GM21529 (cell line): ENCODE measurements around the gene OLFML1.
"Not testable (repeated sequence)": the region's sequence is repeated elsewhere in the genome, so short reads cannot be mapped to it uniquely, and the experiment has no call there.

Experiments
- ATAC-seq: cut with Tn5 transposase; IDR thresholded peaks from one replicate; pipeline ENCODE4 v1.9.1; 2021; ENCODE audit not compliant: unreplicated experiment

OLFML1 gene

DNA sequence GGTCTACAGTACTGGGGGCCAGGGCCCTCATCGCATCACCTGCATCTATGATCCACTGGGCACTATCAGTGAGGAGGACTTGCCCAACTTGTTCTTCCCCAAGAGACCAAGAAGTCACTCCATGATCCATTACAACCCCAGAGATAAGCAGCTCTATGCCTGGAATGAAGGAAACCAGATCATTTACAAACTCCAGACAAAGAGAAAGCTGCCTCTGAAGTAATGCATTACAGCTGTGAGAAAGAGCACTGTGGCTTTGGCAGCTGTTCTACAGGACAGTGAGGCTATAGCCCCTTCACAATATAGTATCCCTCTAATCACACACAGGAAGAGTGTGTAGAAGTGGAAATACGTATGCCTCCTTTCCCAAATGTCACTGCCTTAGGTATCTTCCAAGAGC, 24.7 kb downstream of the OLFML1 start:
- ATAC-seq: no peak

DNA sequence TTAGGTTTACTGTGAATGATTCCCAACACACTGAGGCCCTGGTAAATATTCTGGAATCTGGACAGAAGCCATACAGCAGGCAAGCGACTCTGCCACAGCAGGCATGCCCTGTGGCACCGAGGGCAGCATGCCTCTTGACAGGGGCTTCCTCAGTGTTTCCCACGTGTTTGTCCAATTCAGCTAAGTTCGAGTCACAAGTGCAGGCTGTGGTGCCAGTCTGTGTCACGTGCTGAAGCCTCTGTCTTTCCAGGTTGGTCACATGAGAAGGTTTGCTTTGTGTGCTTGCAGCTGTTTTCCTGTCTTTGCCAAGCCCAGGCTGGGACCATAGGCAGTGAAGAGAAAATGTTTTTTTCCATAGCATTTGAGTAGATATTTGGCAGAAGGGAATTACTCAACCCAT, 26.1 kb downstream of the OLFML1 start:
- no peak for ATAC-seq

DNA sequence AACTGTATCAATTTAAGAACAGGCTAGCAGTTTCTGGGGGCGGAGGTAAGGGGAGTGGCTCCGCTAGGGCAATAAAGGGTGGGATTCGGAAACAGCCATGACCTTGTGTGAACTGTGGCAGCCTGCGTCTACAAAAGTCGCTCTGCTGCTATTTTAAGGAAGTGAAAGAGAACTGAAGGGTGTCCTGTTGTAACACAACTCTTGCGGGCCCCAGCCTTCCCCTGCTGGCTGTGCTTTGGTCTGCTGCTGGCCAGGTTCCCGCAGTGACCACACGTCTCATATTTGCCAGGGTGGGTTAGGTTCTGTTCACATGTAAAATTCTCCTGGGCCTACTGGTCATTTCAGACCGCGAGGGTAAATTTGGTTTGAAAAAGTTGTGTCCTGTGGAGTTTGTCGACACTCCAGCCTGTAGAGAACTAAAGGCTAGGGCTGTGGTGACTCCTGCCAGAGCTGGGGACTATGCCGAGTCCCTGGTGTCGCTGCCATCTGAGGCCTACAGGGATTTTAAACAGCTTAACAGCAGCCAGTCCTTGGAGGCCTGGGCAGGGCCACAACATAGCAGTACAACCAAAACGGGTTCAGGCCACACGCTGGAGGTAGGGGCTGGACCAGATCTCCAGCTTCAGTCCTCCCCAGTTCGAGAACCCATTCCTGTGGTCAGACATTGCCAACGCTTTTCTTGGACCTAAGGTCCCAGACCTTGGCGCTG, 27.4 kb downstream of the OLFML1 start:
- peak; percentile 63 for ATAC-seq

DNA sequence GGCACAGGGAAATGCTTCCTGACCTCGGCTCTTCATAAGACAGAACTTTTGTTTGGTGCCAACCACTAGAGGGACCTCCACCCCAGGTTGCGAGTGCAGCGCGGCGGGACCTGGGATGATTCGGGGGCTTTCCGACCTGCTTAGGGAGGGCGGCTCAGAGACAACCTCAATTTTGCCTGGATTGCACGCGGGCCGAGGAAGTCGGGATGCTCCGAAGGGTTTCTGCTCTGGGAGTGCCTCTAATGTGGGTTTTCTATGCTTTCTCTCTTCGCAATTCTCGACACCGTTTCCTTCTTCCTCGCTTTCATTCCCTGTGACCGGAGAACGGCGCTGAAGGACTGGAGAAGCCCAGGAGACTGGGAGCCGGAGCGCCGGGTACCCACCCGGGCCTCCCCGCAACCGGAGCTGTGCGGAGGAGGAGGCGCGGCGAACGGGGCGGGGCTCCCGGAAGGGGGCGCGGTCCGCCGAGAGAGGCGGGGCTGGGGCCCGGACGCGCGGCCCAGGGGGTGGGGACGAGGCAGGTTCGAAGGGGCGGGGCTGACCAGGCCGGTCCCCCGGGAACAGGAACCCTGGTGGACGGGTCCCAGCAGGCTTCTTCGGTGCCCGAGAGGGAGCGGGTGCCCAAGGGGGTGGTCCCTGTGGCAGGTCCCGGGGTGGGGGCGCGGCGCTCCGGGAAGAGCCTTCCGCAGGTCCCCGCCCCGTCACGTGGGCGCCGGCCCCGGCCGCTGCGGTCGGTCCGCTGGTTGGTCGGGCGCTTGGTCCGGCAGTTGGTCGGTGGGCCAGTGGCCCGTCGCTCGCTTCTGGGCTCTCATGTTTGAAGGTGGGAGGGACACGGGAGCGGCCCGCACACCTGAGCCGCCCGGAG, 28.2 kb downstream of the OLFML1 start, which contains the start of gene PPFIBP2:
Gene PPFIBP2 (plus strand): TSS at position 766 of the 865 bp plus-strand sequence. CDS start 35,477 bp downstream, outside the sequence.
- ATAC-seq: peak; percentile 61

DNA sequence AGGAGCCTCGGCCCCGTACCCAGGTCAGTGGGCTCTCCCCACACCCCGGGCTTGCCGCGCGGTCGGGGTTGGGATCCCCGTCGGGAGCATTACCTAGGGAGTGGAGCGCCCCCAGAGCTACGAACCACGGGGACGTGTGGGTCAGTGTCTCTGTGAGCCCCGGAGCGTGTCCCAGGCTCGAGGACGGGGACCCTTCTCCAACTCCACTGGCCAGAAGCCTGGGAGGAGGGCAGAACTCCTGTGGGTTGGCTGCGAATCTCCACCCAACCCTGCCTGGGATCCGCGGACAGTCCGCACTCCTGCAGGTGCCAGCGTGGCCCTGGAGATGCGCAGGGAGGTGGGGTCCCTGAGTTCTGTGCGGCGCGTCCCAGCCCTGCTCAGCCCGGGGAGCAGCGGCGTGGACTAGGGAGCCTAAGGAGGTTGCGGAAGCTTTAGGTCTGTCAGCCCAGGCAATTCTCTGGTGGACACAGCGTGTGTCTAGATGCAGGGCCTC, 28.8 kb downstream of the OLFML1 start:
- ATAC-seq: peak; percentile 11

DNA sequence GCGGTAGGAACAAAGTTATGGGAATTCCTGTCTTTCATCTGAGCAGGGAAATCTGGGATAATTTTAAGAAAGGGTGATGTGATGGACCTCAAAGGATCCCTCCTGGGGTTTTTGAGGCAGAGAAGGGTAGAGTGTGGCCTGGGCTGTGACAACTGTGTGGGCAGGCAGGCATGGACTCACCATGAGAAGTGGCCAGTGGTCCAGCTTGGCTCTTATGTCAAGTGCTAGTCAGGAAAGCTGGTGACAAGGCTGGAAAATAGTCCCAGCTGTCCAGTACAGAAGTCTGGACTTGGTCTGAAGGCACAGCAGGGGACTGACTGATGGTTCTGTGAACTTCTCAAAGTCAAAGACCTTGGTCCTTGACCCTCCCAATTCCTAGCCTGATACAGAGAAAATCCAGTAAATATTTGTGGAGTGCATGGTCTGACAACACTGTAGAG, 30.2 kb downstream of the OLFML1 start:
- no peak for ATAC-seq

DNA sequence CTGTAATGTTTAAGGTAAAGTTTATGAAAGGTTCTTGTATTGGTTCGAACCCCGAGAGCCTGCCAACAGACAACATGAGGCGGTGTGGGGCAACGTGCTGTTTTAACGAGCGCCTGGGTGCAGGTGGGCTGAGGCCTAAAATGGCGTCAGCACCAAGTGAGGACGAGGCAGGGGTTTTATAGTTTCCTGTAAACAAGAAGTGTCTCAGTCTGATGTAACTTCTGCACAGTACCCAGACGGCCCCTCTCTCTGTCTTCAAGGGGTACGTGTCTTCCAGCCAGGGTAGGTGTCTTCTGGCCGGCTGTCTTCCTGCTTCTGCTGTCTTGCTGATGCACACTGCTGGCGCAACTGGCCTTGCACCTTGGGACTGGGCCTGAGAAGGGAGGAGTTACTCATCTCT, 31.2 kb downstream of the OLFML1 start:
- no peak for ATAC-seq

DNA sequence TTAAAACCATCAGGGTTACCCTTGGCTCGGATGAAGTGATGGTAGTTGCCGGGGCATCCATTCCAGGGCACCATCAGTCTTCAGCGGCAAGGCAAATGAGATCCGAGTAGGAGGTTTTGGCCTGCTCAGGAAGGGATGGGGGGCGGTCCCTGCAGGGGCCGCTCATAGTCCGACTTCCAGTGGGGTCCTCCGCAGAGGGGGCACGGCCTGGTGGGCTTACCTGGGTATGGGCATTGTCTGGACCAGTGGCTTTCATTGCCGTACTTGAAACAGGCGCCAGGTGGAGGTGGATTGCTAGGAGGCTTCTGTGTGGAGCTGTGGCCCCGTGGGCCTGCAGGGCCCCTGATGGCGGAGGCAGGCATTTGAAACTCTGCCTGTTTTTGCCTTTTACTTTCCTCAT, 32.4 kb downstream of the OLFML1 start:
- ATAC-seq: not testable (repeated sequence)

DNA sequence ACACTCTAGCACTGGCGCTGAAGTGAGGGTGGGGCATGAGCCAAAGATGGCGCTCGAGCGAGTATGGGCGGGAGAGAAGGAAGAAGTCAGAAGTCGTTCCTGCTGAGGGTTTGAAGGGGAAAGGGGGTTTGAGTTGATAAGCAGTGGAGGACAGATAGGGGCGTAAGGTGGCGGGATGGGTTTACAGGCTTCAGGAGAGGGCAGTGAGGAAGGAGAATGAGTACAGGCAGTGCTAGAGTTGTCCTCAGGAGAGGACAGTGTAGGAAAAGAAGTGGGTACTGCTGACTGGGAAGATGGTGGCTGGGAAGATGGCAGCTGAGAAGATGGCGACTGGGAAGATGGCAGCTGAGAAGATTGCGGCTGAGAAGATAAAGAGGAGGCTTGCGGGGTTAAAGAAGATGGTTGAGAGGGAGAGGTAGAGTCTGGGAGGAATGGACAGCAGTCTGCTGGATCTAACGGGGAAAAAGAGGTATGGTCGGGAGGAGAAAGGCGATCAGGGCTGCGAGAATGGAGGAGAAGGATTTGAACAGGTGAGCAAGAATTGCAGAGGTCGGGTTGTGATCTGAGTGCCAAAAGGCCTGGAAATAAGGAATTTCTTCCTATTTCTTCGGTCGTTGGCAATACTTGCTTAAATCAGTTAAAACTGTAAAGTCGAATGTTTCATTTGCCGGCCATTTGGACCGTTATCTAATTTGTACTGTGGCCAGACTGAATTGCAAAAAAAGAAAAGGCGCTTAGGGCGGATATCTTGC, 33.7 kb downstream of the OLFML1 start:
- no peak for ATAC-seq

DNA sequence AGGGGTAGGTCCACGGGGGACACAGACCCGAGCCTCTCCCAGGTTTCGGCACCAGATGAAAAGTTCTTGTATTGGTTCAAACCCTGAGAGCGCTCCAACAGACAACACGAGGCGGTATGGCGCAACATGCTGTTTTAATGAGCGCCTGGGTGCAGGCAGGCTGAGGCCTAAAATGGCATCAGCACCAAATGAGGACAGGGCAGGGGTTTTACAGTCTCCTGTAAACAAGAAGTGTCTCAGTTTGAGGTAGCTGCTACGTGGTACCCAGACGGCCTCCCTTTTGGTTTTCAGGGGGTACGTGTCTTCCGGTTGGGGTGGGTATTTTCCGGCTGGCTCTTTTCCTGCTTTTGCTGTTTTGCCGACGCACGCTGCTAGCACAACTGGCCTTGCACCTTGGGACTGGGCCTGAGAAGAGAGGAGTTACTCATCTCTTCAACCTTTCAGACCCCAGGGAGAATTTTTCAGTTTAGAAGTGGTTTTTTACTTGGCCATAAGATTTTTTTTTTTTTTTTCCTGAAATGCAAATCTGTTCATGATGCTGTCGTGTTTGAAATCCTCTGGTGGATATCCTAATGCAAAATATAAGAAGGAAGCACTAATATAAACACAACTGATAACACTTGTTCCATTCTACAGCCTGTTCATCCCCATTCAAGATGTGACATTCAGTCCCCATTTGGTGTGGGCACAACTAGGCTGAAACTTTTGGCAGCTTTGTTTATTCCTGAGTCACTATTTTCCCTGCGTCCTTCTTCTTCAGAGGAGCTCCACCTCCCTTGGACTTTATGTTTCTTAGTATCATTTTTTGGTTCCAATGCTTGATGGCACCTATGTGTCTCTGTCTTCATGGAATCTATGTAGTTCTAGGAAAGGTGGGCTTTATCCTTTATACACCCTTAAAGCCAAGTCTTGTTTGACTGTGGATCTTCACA, 35.0 kb downstream of the OLFML1 start:
- ATAC-seq: peak; percentile 56

DNA sequence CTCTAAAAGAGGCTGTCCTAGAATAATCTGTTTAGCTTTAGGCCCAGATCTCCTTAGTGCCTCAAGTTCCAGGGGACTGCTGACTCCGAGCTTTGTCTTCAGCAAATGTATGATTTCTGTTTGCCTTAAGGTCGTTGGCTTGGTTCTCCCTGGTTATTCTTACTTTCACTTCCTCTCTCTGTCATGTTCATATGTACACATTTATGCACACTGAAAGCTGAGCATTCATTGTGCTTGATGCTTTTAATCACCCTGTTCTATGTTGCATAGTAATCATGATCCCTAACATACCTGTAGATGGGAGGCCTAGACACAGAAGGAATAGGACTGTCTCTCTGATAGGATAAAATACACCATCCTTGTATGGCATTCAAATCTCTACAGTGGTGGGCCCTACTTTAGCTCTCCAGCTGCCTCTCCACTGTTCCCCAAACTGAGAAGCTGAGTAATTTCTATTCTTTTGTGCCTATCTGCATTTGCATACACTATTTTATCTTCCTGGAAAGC, 35.7 kb downstream of the OLFML1 start:
- peak; percentile 80 for ATAC-seq

DNA sequence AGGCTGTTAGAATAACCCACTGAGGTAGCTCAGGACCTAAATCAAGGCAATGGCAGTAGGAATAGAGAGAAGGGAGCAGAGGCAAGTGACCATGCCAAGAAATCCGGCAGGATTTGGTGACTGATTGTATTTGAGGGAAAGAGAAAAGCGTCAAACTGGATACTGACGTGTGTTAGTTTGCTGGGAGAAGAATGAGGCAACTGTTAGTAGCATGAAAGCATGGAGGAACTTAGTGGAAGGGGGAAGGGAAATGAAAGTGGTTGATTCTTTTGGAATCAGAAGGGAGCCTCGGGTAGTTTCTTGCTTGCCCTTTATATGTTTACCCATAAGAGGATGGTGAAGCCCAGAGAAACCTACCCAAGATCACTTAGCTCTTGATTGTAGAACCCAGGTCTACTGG, 36.8 kb downstream of the OLFML1 start:
- no peak for ATAC-seq

DNA sequence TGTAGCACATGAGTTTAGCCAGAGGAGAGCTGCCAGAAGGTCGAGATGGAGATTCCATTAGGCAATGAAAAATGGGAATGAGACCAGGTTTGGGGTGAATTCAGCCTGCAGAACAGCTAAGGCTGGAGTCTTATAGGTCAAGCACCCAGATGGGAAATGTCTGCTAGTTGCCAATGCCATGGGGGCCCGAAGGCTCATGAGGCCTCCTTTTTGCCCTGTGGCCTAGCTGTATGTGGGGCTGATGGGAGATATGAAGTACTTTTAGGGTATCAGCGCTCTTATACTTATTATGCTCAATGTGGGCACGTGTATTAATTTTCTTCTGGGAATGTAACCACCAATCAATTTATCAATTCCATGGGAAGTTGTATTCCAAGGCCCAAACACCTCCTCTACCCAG, 37.2 kb downstream of the OLFML1 start:
- no peak for ATAC-seq

DNA sequence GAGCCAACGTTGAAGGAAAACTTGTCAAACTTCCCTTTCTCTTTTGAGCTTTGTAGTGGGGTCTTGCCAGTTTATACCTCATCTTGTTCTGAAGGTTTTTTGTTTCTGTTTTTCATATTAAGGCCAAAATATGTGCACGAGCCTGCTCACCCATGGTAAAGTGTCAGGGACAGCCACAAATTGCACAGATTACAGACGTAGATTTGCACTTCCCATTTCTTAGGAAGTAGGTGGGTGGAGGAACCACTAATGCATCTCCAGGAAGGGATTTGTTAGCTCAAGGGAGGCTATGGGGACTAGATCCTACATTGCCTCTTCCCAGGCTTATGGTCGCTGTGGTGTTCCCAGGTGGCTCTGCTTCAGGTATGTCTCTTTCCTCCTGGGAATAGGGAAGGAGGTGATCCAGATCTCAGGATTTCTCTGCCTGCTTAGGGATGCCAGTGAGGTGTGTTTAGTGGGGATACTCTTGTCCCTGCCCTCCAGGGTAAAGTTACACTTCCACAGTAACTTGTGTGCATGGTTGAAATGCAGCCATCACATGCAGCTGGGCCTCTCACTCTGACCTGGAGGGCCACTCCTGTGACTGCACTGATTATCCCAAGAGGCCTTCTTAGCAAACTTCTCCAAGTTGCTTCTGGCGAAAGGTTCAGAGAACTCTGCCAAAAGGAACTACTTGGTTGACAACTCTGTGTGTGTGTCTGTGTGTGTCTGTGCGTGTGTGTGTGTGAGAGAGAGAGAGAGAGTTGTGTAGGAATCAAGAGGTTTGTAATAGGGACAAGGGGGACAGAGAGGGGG, 38.3 kb downstream of the OLFML1 start:
- ATAC-seq: no peak

DNA sequence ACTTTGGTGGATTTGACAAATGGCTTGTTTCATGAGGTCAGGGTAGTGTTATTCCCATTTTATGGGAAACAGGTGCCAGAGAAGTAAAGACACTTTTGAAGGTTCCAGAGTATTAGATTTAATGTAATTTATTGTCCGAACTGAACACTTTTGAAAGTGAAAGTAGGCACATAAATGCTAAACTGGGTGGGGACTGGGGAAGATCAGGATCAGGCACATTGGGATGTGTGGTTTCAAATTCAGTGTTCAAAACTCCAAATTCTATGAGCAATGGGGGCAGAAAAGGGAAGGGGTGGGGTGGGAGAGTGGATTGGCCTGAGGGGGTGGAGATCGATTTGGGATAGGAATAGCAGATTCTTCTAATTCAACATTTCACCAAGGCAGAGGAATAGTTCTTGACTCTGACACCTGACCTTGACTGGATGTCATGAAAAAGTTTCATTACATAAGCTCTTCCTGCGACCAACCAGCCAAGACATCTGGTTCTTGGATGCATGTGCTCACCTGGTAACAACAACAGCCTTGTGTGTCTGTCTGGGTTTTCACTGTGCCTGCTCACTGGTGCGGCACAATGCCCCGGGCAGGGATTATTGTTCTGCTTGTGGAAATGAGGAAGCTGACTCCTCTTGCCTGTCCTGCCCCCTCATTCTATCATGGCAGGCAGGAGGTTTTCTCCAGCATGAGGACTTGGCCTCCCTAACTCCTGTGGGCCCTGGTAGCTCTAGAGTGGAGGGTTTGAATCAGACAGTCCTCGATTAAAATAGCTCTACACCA, 39.3 kb downstream of the OLFML1 start:
- no peak for ATAC-seq

DNA sequence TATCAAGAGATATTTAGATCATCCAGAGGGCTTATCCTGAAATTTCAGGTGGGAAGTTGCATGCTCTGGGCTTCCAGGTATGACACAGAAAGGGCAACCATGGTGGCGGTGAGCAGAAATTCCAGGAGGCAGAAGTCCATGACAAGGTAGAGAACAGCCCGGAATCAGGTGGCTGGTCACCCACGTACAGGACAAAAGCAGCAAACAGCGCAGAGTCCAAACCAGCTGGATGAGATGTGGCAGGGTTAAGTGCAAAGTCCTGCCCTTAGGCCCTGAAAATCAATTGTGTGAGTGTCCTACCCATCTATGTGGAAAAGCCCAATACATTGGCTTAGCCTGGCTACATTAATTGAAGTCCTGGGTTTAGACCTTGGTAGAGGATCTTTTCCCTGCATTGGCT, 40.1 kb downstream of the OLFML1 start:
- ATAC-seq: no peak

DNA sequence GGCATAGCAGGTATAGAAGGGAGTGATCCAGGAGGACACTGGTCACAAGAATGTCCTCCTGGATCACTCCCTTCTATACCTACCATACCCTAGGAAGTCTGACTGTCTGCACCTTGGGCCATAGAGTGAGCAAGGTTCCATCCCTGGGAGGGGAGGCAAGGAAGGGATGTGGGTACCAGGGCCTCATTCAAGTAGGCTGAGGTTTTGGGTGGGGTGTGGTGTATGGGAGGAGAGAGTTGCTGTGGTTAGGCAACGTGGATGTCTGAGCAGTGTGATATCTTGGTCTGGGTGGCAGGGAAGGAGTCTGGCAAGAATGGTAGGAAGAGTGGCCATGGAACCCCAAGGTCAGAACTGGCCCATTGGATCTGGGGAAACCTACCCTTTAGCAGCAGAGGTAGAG, 41.7 kb downstream of the OLFML1 start:
- peak; percentile 39 for ATAC-seq

DNA sequence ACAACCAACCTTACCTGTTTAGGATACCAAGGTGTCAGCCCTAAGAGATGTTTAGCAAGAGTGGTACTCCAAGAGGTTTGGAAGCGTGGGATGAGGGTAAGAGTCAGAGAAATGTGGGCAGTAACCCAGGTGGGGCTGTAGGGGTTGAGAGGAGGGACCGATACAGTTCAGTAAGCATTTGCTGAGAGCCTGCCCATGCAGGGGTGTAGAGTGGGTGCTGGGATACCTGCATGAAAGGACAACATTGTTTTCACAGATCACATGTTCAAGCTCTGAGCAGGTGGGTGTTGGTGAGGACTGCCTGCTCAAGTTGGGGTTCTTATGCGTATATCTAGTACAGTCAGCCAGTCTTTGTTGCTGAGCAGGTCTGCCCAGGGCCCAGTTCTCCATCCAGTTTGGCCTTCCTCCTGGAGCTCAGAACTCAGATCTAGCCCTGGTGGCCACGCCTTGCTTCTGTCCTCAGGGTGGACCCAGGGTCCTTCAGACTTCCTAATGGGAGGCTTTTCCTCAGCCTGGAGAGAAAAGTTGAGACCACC, 43.3 kb downstream of the OLFML1 start:
- no peak for ATAC-seq
